K562 (cell line): ENCODE results near the gene GSTO2. TPM values are rescaled to one million over a fixed set of nuclear protein-coding genes. Genes with fewer than 3 reads are reported as not detected.

Experiments
- ETV5 ChIP-seq: sonication (generic); formaldehyde crosslinking; IDR thresholded peaks from 2 replicates; pipeline ENCODE4 v1.4.0; 2020; ENCODE audit warnings: low read depth, mild to moderate bottlenecking, missing genetic modification reagents
- HDAC1 ChIP-seq, 2 experiments: fragments of 450-650 bp; IDR thresholded peaks; 2 replicates each; pipeline ENCODE4 v1.6.1; 2016 to 2017; ENCODE audit warnings: inconsistent platforms in 1 of 2, mild to moderate bottlenecking in 1 of 2, moderate library complexity in 1 of 2
- JUND ChIP-seq, 2 experiments: IDR thresholded peaks; 2 replicates in 1 of 2; 3 replicates in 1 of 2; pipeline ENCODE4 v1.6.1; 2011; ENCODE audit warnings: borderline replicate concordance in 2 of 2, low read depth in 2 of 2, low read length in 2 of 2, improper control_type of control experiment in 1 of 2, missing biosample characterization in 1 of 2, missing genetic modification characterization in 1 of 2, missing genetic modification reagents in 1 of 2
- MNT ChIP-seq, 2 experiments: fragments of 450-650 bp; conservative IDR thresholded peaks; 2 replicates each; pipeline ENCODE4 v1.6.1; 2017; ENCODE audit warnings: mild to moderate bottlenecking in 2 of 2, moderate library complexity in 2 of 2
- PKNOX1 ChIP-seq: fragments of 450-650 bp; IDR thresholded peaks from 2 replicates; pipeline ENCODE4 v1.6.1; 2016
- SIN3A ChIP-seq, 2 experiments: fragments of 150-350 bp in 1 of 2; IDR thresholded peaks; 2 replicates each; pipeline ENCODE4 v1.6.1; 2011 to 2016; ENCODE audit warnings: borderline replicate concordance in 2 of 2, low read depth in 2 of 2, low read length in 2 of 2, mild to moderate bottlenecking in 2 of 2, moderate library complexity in 2 of 2; ENCODE audit not compliant: control insufficient read depth in 1 of 2
- polyA plus RNA-seq, 8 experiments: library from polyadenylated mRNA; depleted of rRNA in 4 of 8; stranded (reverse) in 5 of 8; unstranded in 3 of 8; fragments of >200 nt; fragmentation: Nextera tagmentation in 2 of 8; fragmentation: Illumina TruSeq in 1 of 8; extraction: Ambion mirVana in 2 of 8; extraction: Trizol in 1 of 8; gene quantifications; 2 replicates each; pipeline versions ENCODE4 v1.2.1 to v1.2.3, GENCODE V29; 2011 to 2014; ENCODE audit warnings: inconsistent platforms in 1 of 8, missing spikeins in 1 of 8
- total RNA-seq, 7 experiments: library from RNA; depleted of rRNA in 6 of 7; stranded (reverse); fragments of >200 nt in 6 of 7; fragmentation: Illumina TruSeq in 2 of 7; extraction: Trizol in 2 of 7; gene quantifications; 2 replicates each; pipeline versions ENCODE4 v1.2.1 to v1.2.3, GENCODE V29; 2011 to 2021; ENCODE audit warnings: low replicate concordance in 1 of 7

The GSTO2 gene
- total and polyA plus RNA-seq, 9 of the 15 experiments (the other 6 are each of a cell fraction or from before 2014, with no cell fraction given): 0.18 to 1.8 (median 0.90) TPM

- TF ChIP-seq HDAC1 (IDR thresholded peaks at IDR 0.05) (peak in 1 of 2 experiments; percentile 28; a peak in 1 of 4 replicates), JUND (IDR thresholded peaks at IDR 0.05; ENCODE audit: borderline replicate concordance, low read depth, low read length) (peak; percentile 49), JUND (tag; IDR thresholded peaks at IDR 0.05; ENCODE audit: borderline replicate concordance, low read depth, low read length) (no peak; the same call in 2 of the 3 replicates), ETV5 (CRISPR knock-in tag) (0 out of 2 replicates have a peak, but pooled peaks have one; percentile 48), PKNOX1 (peak; percentile 41; the same call in 1 of the 2 replicates), SIN3A (IDR thresholded peaks at IDR 0.05; ENCODE audit: borderline replicate concordance in 2 of 2, control insufficient read depth in 1 of 2, low read depth in 2 of 2, low read length in 2 of 2) (no peak), MNT (conservative IDR thresholded peaks at IDR 0.05) (0 out of 4 replicates have a peak, but pooled peaks of 1 of the 2 experiments have one; percentile 13)
Observed at GRCh38 chr10:104332243-104333031, 63.5 kb downstream of the GSTO2 start (continued).
